K562 (cell line): ENCODE results near the gene MICAL1. TPM values are rescaled to one million over a fixed set of nuclear protein-coding genes. Genes with fewer than 3 reads are reported as not detected.

Source experiments
- ATAC-seq: fragments of 200-7000 bp; cut with Tn5 transposase; 3 replicates; pipeline ENCODE4 v1.9.1; 2020; ENCODE audit warnings: moderate library complexity
- BruUV-seq: library from RNA; stranded (reverse); fragments of 400-500 nt; replicated peaks from 2 replicates; lab custom pipeline; 2021; lab: Mats Ljungman, UMichigan
- CTCF ChIA-PET: fragments of 300-600 bp; formaldehyde crosslinking; extraction: SDS; loops from one replicate; lab custom pipeline; 2021; ENCODE audit warnings: low intra/inter-chr PET ratio; lab: Yijun Ruan, JAX
- POLR2A ChIA-PET: fragments of 300-600, 350-650 bp; sonication (Branson Sonifier 250); formaldehyde crosslinking; extraction: SDS; loops from one replicate; lab custom pipeline; 2021; ENCODE audit warnings: antibody characterized with exemption, inconsistent platforms; lab: Yijun Ruan, JAX
- DNase-seq, 4 experiments: peaks; one replicate each; pipeline versions ENCODE4 v3.0.0 to v3.0.0-alpha.2; 2011 to 2018; ENCODE audit warnings: low spot score in 3 of 4, mixed read lengths in 3 of 4; ENCODE audit errors: extremely low read depth in 1 of 4
- FAIRE-seq: peaks from 2 replicates; lab custom pipeline; 2011; peaks lifted over from hg19 to GRCh38; lab: Jason Lieb, UNC
- H2AFZ ChIP-seq: 2 replicates; pipeline ENCODE4 v1.6.0; 2011; ENCODE audit warnings: low read depth, low read length, control low read depth, inconsistent platforms
- H3K27ac ChIP-seq: fragments of 200-600 bp; 3 replicates; pipeline ENCODE4 v1.8.0; 2011; ENCODE audit warnings: low read depth, mild to moderate bottlenecking, control low read depth, inconsistent platforms, low read length, moderate library complexity, mixed read lengths; ENCODE audit errors: extremely low read depth
- H3K27me3 ChIP-seq, 2 experiments: fragments of 300-600 bp in 1 of 2; 2 replicates in 1 of 2; 3 replicates in 1 of 2; pipeline versions ENCODE4 v1.6.0 to v1.8.0; 2011; ENCODE audit warnings: inconsistent platforms in 2 of 2, low read length in 2 of 2, mild to moderate bottlenecking in 1 of 2, mixed read lengths in 1 of 2, moderate library complexity in 1 of 2; ENCODE audit not compliant: control insufficient read depth in 2 of 2, insufficient read depth in 2 of 2
- H3K36me3 ChIP-seq: fragments of 300-600 bp; 3 replicates; pipeline ENCODE4 v1.8.0; 2011; ENCODE audit warnings: mild to moderate bottlenecking, low read length, inconsistent platforms; ENCODE audit not compliant: control insufficient read depth, insufficient read depth
- H3K4me1 ChIP-seq, 2 experiments: fragments of 200-600 bp in 1 of 2; replicated peaks in 1 of 2; 2 replicates in 1 of 2; 3 replicates in 1 of 2; pipeline versions ENCODE4 v1.5.1 to v1.8.0; 2011; ENCODE audit warnings: inconsistent platforms in 2 of 2, low read length in 2 of 2, mild to moderate bottlenecking in 1 of 2, mixed read lengths in 1 of 2, moderate library complexity in 1 of 2; ENCODE audit not compliant: control insufficient read depth in 2 of 2, insufficient read depth in 2 of 2
- H3K4me2 ChIP-seq: 2 replicates; pipeline ENCODE4 v1.6.1; 2011; ENCODE audit warnings: low read length, control low read depth, inconsistent platforms, mixed read lengths; ENCODE audit not compliant: insufficient read depth
- H3K4me3 ChIP-seq: fragments of 200-600 bp; sonication (generic), shearing (Covaris generic); 2 replicates; pipeline ENCODE4 v1.5.1; 2016; ENCODE audit warnings: control low read depth, inconsistent platforms
- H3K79me2 ChIP-seq: fragments of 200-600 bp; 3 replicates; pipeline ENCODE4 v1.8.0; 2011; ENCODE audit warnings: low read length, inconsistent platforms; ENCODE audit not compliant: control insufficient read depth, insufficient read depth
- H3K9ac ChIP-seq, 2 experiments: 2 replicates each; pipeline versions ENCODE4 v1.6.0 to v1.6.1; 2011; ENCODE audit warnings: low read depth in 2 of 2, low read length in 2 of 2, control low read depth in 1 of 2, inconsistent platforms in 1 of 2, mild to moderate bottlenecking in 1 of 2, mixed read lengths in 1 of 2; ENCODE audit not compliant: insufficient read depth in 1 of 2
- H3K9me1 ChIP-seq: one replicate; pipeline ENCODE4 v1.6.0; 2011; ENCODE audit warnings: inconsistent platforms, mild to moderate bottlenecking, low read length, moderate library complexity; ENCODE audit not compliant: control insufficient read depth, insufficient read depth
- H3K9me3 ChIP-seq: replicated peaks from 2 replicates; pipeline ENCODE4 v1.5.1; 2011; ENCODE audit warnings: low read depth, low read length, inconsistent platforms; ENCODE audit not compliant: control insufficient read depth, insufficient read depth
- H4K20me1 ChIP-seq: replicated peaks from 2 replicates; pipeline ENCODE4 v1.6.1; 2011; ENCODE audit warnings: low read length, inconsistent platforms, mixed read lengths; ENCODE audit not compliant: control insufficient read depth, insufficient read depth
- CREB3L1 ChIP-seq: fragments of 450-650 bp; IDR thresholded peaks from 2 replicates; pipeline ENCODE4 v1.6.1; 2014; ENCODE audit warnings: low read depth, mild to moderate bottlenecking, moderate library complexity, borderline replicate concordance
- CREM ChIP-seq: IDR thresholded peaks from 2 replicates; pipeline ENCODE4 v1.6.1; 2014; ENCODE audit warnings: antibody characterized with exemption, low read depth
- KHSRP ChIP-seq: fragments of 450-650 bp; IDR thresholded peaks from 2 replicates; pipeline ENCODE4 v1.6.1; 2017
- MNT ChIP-seq, 2 experiments: fragments of 450-650 bp; conservative IDR thresholded peaks; 2 replicates each; pipeline ENCODE4 v1.6.1; 2017; ENCODE audit warnings: mild to moderate bottlenecking in 2 of 2, moderate library complexity in 2 of 2
- POLR3G ChIP-seq: IDR thresholded peaks from 2 replicates; pipeline ENCODE4 v1.6.1; 2011; ENCODE audit not compliant: insufficient read length, insufficient replicate concordance; ENCODE audit errors: extremely low read depth
- SMAD1 ChIP-seq: fragments of 150-350 bp; IDR thresholded peaks from 2 replicates; pipeline ENCODE4 v1.6.1; 2014; ENCODE audit warnings: low read length, low read depth; ENCODE audit not compliant: partially characterized antibody
- SMARCE1 ChIP-seq: fragments of 450-650 bp; IDR thresholded peaks from 2 replicates; pipeline ENCODE4 v1.7.1; 2016; ENCODE audit warnings: mild to moderate bottlenecking
- ZNF57 ChIP-seq: fragments of 450-650 bp; formaldehyde crosslinking; IDR thresholded peaks from 2 replicates; pipeline ENCODE4 v1.4.0; 2020; ENCODE audit warnings: mild to moderate bottlenecking, moderate library complexity
- WGBS: fragments of 100-300 bp; shearing (Covaris generic); methylation state at CpG from one replicate; pipeline ENCODE4 v1.1.6; 2016; ENCODE audit warnings: low coverage, mixed read lengths; ENCODE audit not compliant: insufficient coverage; ENCODE audit errors: missing lambda C conversion rate; 5-methylcytosine and 5-hydroxymethylcytosine counted together
- in situ Hi-C: fragments of 300-500 bp; cut with MboI; formaldehyde crosslinking; loops from 4 replicates; pipeline ENCODE4 v1.15.0; 2018; ENCODE audit warnings: inconsistent platforms, mixed read lengths
- intact Hi-C: fragments of 100-400 bp; cut with micrococcal nuclease; formaldehyde crosslinking; loops from 2 replicates; pipeline ENCODE4 v1.14.2; 2022
- polyA plus RNA-seq, 8 experiments: library from polyadenylated mRNA; depleted of rRNA in 4 of 8; stranded (reverse) in 5 of 8; unstranded in 3 of 8; fragments of >200 nt; fragmentation: Nextera tagmentation in 2 of 8; fragmentation: Illumina TruSeq in 1 of 8; extraction: Ambion mirVana in 2 of 8; extraction: Trizol in 1 of 8; gene quantifications; 2 replicates each; pipeline versions ENCODE4 v1.2.1 to v1.2.3, GENCODE V29; 2011 to 2014; ENCODE audit warnings: inconsistent platforms in 1 of 8, missing spikeins in 1 of 8
- total RNA-seq, 7 experiments: library from RNA; depleted of rRNA in 6 of 7; stranded (reverse); fragments of >200 nt in 6 of 7; fragmentation: Illumina TruSeq in 2 of 7; extraction: Trizol in 2 of 7; gene quantifications; 2 replicates each; pipeline versions ENCODE4 v1.2.1 to v1.2.3, GENCODE V29; 2011 to 2021; ENCODE audit warnings: low replicate concordance in 1 of 7
- TF ChIP-seq, protein P1 (sequence below), 3 experiments: fragments of 200-800 bp in 1 of 3; sonication (Bioruptor generic) in 1 of 3; sonication (generic) in 1 of 3; formaldehyde crosslinking in 1 of 3; IDR thresholded peaks; 2 replicates each; pipeline versions ENCODE4 v1.6.1 to v1.8.0; 2016 to 2022; ENCODE audit warnings: mild to moderate bottlenecking in 2 of 3, missing compliant biosample characterization in 2 of 3, missing genetic modification characterization in 2 of 3, missing genetic modification reagents in 1 of 3
- TF ChIP-seq, protein P2 (sequence below): sonication (generic); formaldehyde crosslinking; IDR thresholded peaks from 2 replicates; pipeline ENCODE4 v1.8.1; 2023; ENCODE audit warnings: mild to moderate bottlenecking, missing genetic modification reagents

Gene MICAL1
- total and polyA plus RNA-seq, 9 of the 15 experiments (the other 6 are each of a cell fraction or from before 2014, with no cell fraction given) = 0.07 to 15.2 (median 7.0) TPM

DNA sequence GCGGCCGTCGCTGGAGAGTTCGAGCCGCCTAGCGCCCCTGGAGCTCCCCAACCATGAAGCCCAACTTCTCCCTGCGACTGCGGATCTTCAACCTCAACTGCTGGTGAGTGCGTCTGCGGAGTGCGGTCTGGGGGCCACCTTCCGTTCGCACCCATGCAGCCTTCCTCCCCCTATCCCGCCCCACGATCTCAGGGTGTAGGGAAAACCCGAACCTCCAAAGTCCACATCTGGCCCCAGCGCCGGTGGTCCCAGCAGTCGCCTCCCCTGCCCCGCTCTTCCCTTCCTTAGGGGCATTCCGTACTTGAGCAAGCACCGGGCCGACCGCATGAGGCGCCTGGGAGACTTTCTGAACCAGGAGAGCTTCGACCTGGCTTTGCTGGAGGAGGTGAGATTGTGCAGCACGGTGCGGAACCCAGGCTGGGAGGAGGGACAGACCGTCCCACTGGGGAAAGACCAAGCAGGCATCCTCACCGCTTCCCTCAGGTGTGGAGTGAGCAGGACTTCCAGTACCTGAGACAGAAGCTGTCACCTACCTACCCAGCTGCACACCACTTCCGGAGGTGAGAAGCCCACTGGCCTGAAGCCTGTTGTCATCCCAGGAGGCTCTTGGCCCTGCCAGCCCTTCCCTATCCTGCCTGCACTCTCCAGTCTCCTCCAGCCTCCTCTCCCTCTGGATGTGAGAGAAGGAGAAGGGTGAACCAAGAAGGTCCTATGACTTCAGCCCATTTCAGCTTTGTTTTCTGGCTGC is 14.3 kb downstream of the MICAL1 start:
- peaks cover 42% of the 10 kb centered on the region for H3K36me3 ChIP-seq
- H3K4me3 ChIP-seq = peak overlapping the region; percentile 86
- no peaks in the 10 kb centered on the region for H4K20me1 ChIP-seq
- CTCF ChIA-PET = no interaction called here
- FAIRE-seq (no peak), DNase-seq (peak; percentile 51 to 76 (median 57)), ATAC-seq (peak; percentile 75)
- peaks cover 18 to 34% of the 10 kb centered on the region in 2 experiments; a peak in 4 of 5 replicates for H3K4me1 ChIP-seq
- peaks cover 20% of the 10 kb centered on the region for H3K79me2 ChIP-seq
- under 1% methylated on average over 30 of the region's 31 CpGs for WGBS
- H3K4me2 ChIP-seq = peak overlapping the region; percentile 93
- in situ Hi-C loops (no loop called here), intact Hi-C loops (loop anchor here (2.0 kb wide), 2 partner anchors 58 to 136 kb away; partner anchors contain the start of gene CD164)
- no peaks in the 10 kb centered on the region for H3K9me3 ChIP-seq
- H3K27ac ChIP-seq = peak overlapping the region; percentile 74
- peak overlapping the region; percentile 87 for H2AFZ ChIP-seq
- BruUV-seq = TSS peak; percentile 46
- H3K27me3 ChIP-seq = no peaks in the 10 kb centered on the region
- peak overlapping the region; percentile 76 to 92 for H3K9ac ChIP-seq
- H3K9me1 ChIP-seq = no peaks in the 10 kb centered on the region
- POLR2A ChIA-PET = interaction anchor here (0.6 to 9.8 kb wide), 11 partner anchors 12 to 1183 kb away, joined by 3 to 92 read pairs (median 3); partner anchors contain the start of genes CD164 and MICAL1
- TF ChIP-seq CREB3L1 (no peak), ZNF57 (CRISPR knock-in tag) (no peak), SMARCE1 (no peak), SMAD1 (no peak), KHSRP (no peak), CREM (no peak), POLR3G (no peak), MNT (conservative IDR thresholded peaks at IDR 0.05) (peak in 1 of 2 experiments; percentile 6; a peak in 1 of 4 replicates)
- TF ChIP-seq, protein P1, sequence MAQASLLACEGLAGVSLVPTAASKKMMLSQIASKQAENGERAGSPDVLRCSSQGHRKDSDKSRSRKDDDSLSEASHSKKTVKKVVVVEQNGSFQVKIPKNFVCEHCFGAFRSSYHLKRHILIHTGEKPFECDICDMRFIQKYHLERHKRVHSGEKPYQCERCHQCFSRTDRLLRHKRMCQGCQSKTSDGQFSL (CRISPR knock-in tag; IDR thresholded peaks at IDR 0.05) = no peak
- TF ChIP-seq, protein P1 (tag; IDR thresholded peaks at IDR 0.05) = no peak
- TF ChIP-seq, protein P2, sequence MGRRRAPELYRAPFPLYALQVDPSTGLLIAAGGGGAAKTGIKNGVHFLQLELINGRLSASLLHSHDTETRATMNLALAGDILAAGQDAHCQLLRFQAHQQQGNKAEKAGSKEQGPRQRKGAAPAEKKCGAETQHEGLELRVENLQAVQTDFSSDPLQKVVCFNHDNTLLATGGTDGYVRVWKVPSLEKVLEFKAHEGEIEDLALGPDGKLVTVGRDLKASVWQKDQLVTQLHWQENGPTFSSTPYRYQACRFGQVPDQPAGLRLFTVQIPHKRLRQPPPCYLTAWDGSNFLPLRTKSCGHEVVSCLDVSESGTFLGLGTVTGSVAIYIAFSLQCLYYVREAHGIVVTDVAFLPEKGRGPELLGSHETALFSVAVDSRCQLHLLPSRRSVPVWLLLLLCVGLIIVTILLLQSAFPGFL (CRISPR knock-in tag) = no peak
